Measurements from ENCODE around the gene GRM2. TPM values are rescaled to one million over a fixed set of nuclear protein-coding genes. Genes with fewer than 3 reads are reported as not detected.

Gene GRM2
- total RNA-seq, 1 donor from 2014 or later, result 0.10 TPM

GRCh38 chr3:51709675-51710074, 2.8 kb downstream of the GRM2 start:
- H3K27ac Mint-ChIP-seq (ENCODE audit: unreplicated experiment), result no peak overlapping the region
- H3K4me3 Mint-ChIP-seq (ENCODE audit: unreplicated experiment), result no peak overlapping the region
- peaks cover under 1% of the 10 kb centered on the region for H3K36me3 Mint-ChIP-seq (ENCODE audit: low read depth)
- peaks cover 8% of the 10 kb centered on the region for H3K4me1 Mint-ChIP-seq (ENCODE audit: low read depth)
- no peaks in the 10 kb centered on the region for H3K9me3 Mint-ChIP-seq (ENCODE audit: low read depth)
- DNase-seq (ENCODE audit: low spot score), result no peak
- TF ChIP-seq CTCF (IDR thresholded peaks at IDR 0.05), result no peak
- H3K27me3 Mint-ChIP-seq (ENCODE audit: low read depth), result peaks cover 6% of the 10 kb centered on the region

GRCh38 chr3:51710631-51711351, 3.9 kb downstream of the GRM2 start:
- Mint-ChIP-seq H3K27me3 (ENCODE audit: low read depth) (peaks cover 6% of the 10 kb centered on the region), H3K4me1 (ENCODE audit: low read depth) (peaks cover 8% of the 10 kb centered on the region), H3K4me3 (ENCODE audit: unreplicated experiment) (no peak overlapping the region), H3K9me3 (ENCODE audit: low read depth) (no peaks in the 10 kb centered on the region), H3K36me3 (ENCODE audit: low read depth) (no peaks in the 10 kb centered on the region), H3K27ac (ENCODE audit: unreplicated experiment) (no peak overlapping the region)
- DNase-seq (ENCODE audit: low spot score), result peak; percentile 77
- TF ChIP-seq CTCF (IDR thresholded peaks at IDR 0.05), result peak; percentile 39

GRCh38 chr3:51711352-51712037, 4.6 kb downstream of the GRM2 start:
- no peak for TF ChIP-seq CTCF (IDR thresholded peaks at IDR 0.05)
- Mint-ChIP-seq H3K27me3 (ENCODE audit: low read depth) (peaks cover 8% of the 10 kb centered on the region), H3K9me3 (ENCODE audit: low read depth) (no peaks in the 10 kb centered on the region), H3K4me3 (ENCODE audit: unreplicated experiment) (no peak overlapping the region), H3K36me3 (ENCODE audit: low read depth) (no peaks in the 10 kb centered on the region), H3K4me1 (ENCODE audit: low read depth) (peaks cover 8% of the 10 kb centered on the region), H3K27ac (ENCODE audit: unreplicated experiment) (no peak overlapping the region)
- DNase-seq (ENCODE audit: low spot score), result peak; percentile 41

- no peaks in the 10 kb centered on the region for H3K36me3 Mint-ChIP-seq (ENCODE audit: low read depth)
- peaks cover 9% of the 10 kb centered on the region for H3K27me3 Mint-ChIP-seq (ENCODE audit: low read depth)
- no peak for DNase-seq (ENCODE audit: low spot score)
- no peaks in the 10 kb centered on the region for H3K9me3 Mint-ChIP-seq (ENCODE audit: low read depth)
- H3K4me3 Mint-ChIP-seq (ENCODE audit: unreplicated experiment), result no peak overlapping the region
- no peak overlapping the region for H3K27ac Mint-ChIP-seq (ENCODE audit: unreplicated experiment)
- no peak for TF ChIP-seq CTCF (IDR thresholded peaks at IDR 0.05)
- peaks cover 8% of the 10 kb centered on the region for H3K4me1 Mint-ChIP-seq (ENCODE audit: low read depth)
These were observed 5.2 kb downstream of the GRM2 start for GRCh38 chr3:51712038-51712420.

GRCh38 chr3:51712511-51712931, 5.7 kb downstream of the GRM2 start:
- peaks cover 11% of the 10 kb centered on the region for H3K27me3 Mint-ChIP-seq (ENCODE audit: low read depth)
- no peak for TF ChIP-seq CTCF (IDR thresholded peaks at IDR 0.05)
- H3K36me3 Mint-ChIP-seq (ENCODE audit: low read depth), result no peaks in the 10 kb centered on the region
- H3K4me1 Mint-ChIP-seq (ENCODE audit: low read depth), result peaks cover 3% of the 10 kb centered on the region
- H3K27ac Mint-ChIP-seq (ENCODE audit: unreplicated experiment), result no peak overlapping the region
- no peaks in the 10 kb centered on the region for H3K9me3 Mint-ChIP-seq (ENCODE audit: low read depth)
- H3K4me3 Mint-ChIP-seq (ENCODE audit: unreplicated experiment), result no peak overlapping the region
- DNase-seq (ENCODE audit: low spot score), result no peak
